ENCODE data around the gene SSTR3. TPM values are rescaled to one million over a fixed set of nuclear protein-coding genes. Genes with fewer than 3 reads are reported as not detected.

Gene SSTR3
- total RNA-seq, result not detected

GRCh38 chr22:37212174-37212906 lies at the start of gene SSTR3:
TSS of gene SSTR3 (minus strand) at chr22:37212477. CDS start at chr22:37207803, 4,674 bp downstream.

DNA sequence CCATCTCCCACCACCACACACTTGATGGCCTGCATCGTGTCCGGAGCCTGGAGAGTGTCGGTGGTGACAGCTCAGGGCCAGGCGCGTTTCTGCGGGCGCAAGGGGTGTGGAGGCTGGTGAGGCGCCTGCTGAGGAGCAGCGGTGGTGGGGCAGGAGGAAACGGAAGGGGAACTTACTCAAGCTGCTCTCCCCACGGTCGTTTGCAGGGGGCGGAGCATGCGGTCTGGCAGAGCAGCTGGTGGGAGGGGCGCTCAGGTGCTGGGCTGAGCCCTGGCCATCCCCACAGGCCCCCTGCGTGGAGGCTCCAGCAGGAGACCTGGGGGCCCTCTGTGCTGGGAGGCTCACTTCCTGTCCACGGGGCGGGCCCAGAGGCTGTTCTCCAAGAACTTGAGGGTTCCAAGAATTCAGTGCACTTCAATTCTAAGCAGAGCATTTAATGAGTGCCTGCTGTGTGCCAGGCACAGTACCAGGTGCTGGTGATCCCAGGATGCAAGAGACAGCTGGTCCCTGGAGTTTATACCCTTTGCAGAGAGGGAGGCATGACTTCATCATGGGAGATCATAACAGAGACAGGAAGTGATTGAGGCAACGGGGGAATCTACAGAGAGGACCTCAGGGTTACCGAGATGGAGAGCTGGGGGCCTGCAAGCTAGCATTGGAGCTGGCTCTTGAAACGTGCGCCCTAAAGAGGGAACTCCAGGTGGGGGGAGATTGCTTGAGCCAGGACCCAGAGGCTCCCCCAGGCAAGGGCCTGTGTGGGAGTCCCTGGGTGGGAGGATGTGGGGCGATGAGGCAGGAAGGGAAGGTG lies 32.0 kb upstream of the SSTR3 start, which contains the start of gene RAC2:
Gene RAC2 (minus strand): TSS at position 156 of the 808 bp plus-strand sequence. CDS start 121 bp downstream, at position 35.

DNA sequence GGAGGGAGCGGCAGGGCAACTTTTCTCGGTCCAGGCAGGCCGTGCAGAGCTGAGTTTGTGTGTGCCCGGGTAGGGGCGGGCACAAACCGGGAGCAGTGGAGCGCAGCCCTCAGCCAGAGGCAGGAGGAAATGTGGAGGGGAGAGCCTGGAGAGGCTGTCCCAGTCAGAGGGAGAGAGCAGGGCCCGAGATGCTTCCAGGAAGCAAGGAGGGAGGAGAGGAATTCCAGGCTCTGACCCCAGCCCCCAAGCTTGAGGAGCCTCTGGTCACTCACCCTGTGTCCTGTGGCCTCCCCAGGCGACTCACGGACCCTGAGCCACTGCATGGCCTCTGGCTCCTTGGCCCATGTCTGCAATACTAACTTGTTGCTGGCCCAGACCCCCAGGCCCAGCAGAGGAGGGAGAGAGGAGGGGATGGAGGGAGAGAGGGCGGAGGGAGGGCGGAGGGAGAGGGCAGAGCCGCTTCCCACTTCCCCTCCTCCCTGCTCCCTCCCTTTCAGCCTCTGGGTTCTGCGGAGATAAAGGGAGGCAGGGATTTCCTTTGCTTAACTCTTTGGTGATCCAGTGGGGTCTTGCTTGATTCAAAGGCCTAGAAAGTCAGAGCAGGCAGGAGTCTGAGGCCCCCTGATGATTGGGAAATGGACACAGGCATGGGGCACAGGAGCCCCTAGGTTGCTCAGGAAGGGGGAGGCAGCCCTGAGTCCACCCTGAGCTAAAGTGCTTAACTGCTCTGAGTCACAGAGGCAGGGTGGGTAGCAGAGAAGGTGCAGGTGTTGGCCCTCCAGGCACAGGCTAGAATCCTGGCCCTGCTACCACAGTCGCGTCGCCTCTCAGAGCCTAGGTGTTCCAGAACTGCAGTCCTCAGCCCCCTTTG lies 24.2 kb downstream of the SSTR3 start, which contains the start of gene C1QTNF6:
Gene C1QTNF6 (minus strand): TSS at position 357 of the 871 bp plus-strand sequence. CDS start 34 bp downstream, at position 323.

Small RNAs within 50 kb of the gene (small RNA-seq; reads per million reads assigned to genes)
- 0 reads per million in 2 donors for gene Z82188.1

Other genes with a start within 250 kb of the SSTR3 start
- 10 to 100 TPM; 27.0 to 29.6 TPM for gene TST, start 193.0 kb downstream of the SSTR3 start, total RNA-seq
- gene MPST, start 192.7 kb downstream of the SSTR3 start, total RNA-seq, result 10 to 100 TPM; 35.8 to 77.3 TPM
- gene KCTD17, start 160.7 kb downstream of the SSTR3 start, total RNA-seq, result 10 to 100 TPM; 11.0 to 14.3 TPM
- not detected for gene TMPRSS6, start 102.8 kb downstream of the SSTR3 start, total RNA-seq
- not detected for gene IL2RB, start 62.6 kb downstream of the SSTR3 start, total RNA-seq
- gene C1QTNF6, start 24.2 kb downstream of the SSTR3 start, total RNA-seq, result 1 to 10 TPM; 5.5 to 5.7 TPM
- gene RAC2, start 31.8 kb upstream of the SSTR3 start, total RNA-seq, result 1 to 10 TPM in 1 of 2 donors, under 1 TPM in 1; 1.00 to 1.4 TPM
- gene CYTH4, start 70.0 kb upstream of the SSTR3 start, total RNA-seq, result not detected
- gene ELFN2, start 215.0 kb upstream of the SSTR3 start, total RNA-seq, result not detected

All from melanocyte of skin (primary cell).